Measurements from ENCODE around the gene MFN1.

The MFN1 gene

GRCh38 chr3:179438841-179439240, 91.3 kb downstream of the MFN1 start:
- no peak overlapping the region for H2AK5ac ChIP-seq (ENCODE audit: low read length)
- WGBS (ENCODE audit: extremely low coverage, insufficient coverage, insufficient read length), result no CpG with 5 or more reads among the region's 5 CpGs

More at GRCh38 chr3:179438841-179439240, 91.3 kb downstream of the MFN1 start:
- Histone ChIP-seq H3K4me1 (ENCODE audit: control insufficient read depth in 1 of 2, insufficient read depth in 2 of 2, low read length in 2 of 2) (no peaks in the 10 kb centered on the region), H2BK120ac (ENCODE audit: insufficient read depth, low read length, poor library complexity) (no peak overlapping the region), H3K27ac (ENCODE audit: low read depth, low read length) (no peak overlapping the region), H4K12ac (ENCODE audit: low read depth, low read length) (no peak overlapping the region), H2BK5ac (ENCODE audit: low read depth, low read length, poor library complexity) (no peak overlapping the region), H3K14ac (ENCODE audit: low read length) (no peak overlapping the region), H3K18ac (ENCODE audit: low read length) (no peak overlapping the region), H3K4me2 (ENCODE audit: low read length) (no peak overlapping the region), H4K8ac (ENCODE audit: low read depth, low read length) (no peak overlapping the region), H3K9me3 (ENCODE audit: insufficient read depth, low read depth, low read length) (no peaks in the 10 kb centered on the region), H3K4me3 (ENCODE audit: low read depth, low read length) (no peak overlapping the region), H3K27me3 (ENCODE audit: insufficient read depth, low read length) (no peaks in the 10 kb centered on the region), H3K23ac (ENCODE audit: low read length) (no peak overlapping the region), H3K36me3 (ENCODE audit: control insufficient read depth in 1 of 2, insufficient read depth in 2 of 2, low read length in 2 of 2) (no peaks in the 10 kb centered on the region), H3K79me1 (ENCODE audit: low read length) (no peaks in the 10 kb centered on the region), H3K9ac (ENCODE audit: low read length) (no peak overlapping the region), H3K79me2 (ENCODE audit: control insufficient read depth, insufficient read depth, low read length, poor library complexity) (no peaks in the 10 kb centered on the region), H2AFZ (ENCODE audit: insufficient read depth, low read length, poor library complexity) (no peak overlapping the region), H2BK12ac (ENCODE audit: low read length) (no peak overlapping the region), H4K91ac (ENCODE audit: low read depth, low read length) (no peak overlapping the region), H3K4ac (ENCODE audit: low read depth, low read length) (no peak overlapping the region)
- no peak for DNase-seq
